Measurements from ENCODE around the gene TNFAIP1. TPM values are rescaled to one million over a fixed set of nuclear protein-coding genes. Genes with fewer than 3 reads are reported as not detected.

TNFAIP1 gene
- total RNA-seq, 1 donor from 2014 or later, result 69.3 TPM

DNA sequence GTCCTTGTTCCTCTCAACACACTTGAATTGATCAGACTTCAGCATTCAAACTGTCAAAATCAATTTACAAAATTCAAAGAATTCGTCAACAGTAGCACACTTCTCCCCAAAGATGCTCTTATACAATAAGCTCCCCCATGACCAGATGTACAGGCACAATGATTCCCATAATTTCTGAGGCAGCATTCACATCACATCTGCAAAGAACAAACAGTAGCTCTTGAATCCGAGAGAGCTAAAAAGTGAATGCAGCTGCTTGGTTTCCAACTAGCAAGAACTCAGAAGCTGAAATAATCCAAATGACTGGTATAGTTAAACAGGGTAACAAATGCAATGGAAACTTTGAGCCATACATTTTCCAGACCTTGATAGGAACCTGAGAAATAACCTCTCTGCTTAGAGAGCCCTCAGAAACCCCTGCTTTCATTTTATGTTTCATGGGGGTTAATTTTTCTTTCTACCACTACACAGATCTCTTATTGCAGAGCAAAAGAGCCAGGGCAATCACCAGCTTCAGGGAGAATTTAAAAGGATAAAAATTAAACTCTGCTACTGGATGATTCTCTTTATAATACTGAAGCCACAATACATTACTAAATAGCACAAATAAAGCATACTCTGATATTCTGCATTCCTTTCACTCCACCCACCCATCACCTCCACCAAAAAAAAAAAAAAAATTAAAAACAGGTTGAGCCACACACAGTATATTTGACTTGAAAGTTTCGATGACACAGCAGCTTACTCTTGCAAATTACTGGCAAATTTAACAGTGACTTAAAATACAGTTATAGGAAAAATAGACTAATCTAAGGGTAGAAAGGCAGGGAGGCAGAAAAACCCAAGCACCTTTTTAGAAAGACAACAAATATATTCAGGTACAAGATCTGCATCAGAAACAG lies 39.6 kb upstream of the TNFAIP1 start:
- no peak for DNase-seq (ENCODE audit: low read depth)
- H3K4me3 ChIP-seq (ENCODE audit: low read depth, low read length), result no peak overlapping the region
- TF ChIP-seq, protein P1, sequence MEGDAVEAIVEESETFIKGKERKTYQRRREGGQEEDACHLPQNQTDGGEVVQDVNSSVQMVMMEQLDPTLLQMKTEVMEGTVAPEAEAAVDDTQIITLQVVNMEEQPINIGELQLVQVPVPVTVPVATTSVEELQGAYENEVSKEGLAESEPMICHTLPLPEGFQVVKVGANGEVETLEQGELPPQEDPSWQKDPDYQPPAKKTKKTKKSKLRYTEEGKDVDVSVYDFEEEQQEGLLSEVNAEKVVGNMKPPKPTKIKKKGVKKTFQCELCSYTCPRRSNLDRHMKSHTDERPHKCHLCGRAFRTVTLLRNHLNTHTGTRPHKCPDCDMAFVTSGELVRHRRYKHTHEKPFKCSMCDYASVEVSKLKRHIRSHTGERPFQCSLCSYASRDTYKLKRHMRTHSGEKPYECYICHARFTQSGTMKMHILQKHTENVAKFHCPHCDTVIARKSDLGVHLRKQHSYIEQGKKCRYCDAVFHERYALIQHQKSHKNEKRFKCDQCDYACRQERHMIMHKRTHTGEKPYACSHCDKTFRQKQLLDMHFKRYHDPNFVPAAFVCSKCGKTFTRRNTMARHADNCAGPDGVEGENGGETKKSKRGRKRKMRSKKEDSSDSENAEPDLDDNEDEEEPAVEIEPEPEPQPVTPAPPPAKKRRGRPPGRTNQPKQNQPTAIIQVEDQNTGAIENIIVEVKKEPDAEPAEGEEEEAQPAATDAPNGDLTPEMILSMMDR (conservative IDR thresholded peaks at IDR 0.05; ENCODE audit: low read depth, low read length), result no peak

- TF ChIP-seq, protein P1 (conservative IDR thresholded peaks at IDR 0.05; ENCODE audit: low read depth, low read length), result no peak
- no peak overlapping the region for H3K4me3 ChIP-seq (ENCODE audit: low read depth, low read length)
Observed at GRCh38 chr17:28298449-28298848, 37.1 kb upstream of the TNFAIP1 start.

GRCh38 chr17:28306954-28307401 lies 28.6 kb upstream of the TNFAIP1 start:
- H3K4me3 ChIP-seq (ENCODE audit: low read depth, low read length), result no peak overlapping the region
- no peak for DNase-seq (ENCODE audit: low read depth)
- TF ChIP-seq, protein P1 (conservative IDR thresholded peaks at IDR 0.05; ENCODE audit: low read depth, low read length), result no peak

More at GRCh38 chr17:28298449-28298848, 37.1 kb upstream of the TNFAIP1 start:
- DNase-seq (ENCODE audit: low read depth), result no peak

GRCh38 chr17:28313841-28314240 lies 21.7 kb upstream of the TNFAIP1 start:
- DNase-seq (ENCODE audit: low read depth), result no peak
- no peak overlapping the region for H3K4me3 ChIP-seq (ENCODE audit: low read depth, low read length)

GRCh38 chr17:28315846-28316705 lies 19.5 kb upstream of the TNFAIP1 start:
- TF ChIP-seq, protein P1 (conservative IDR thresholded peaks at IDR 0.05; ENCODE audit: low read depth, low read length), result no peak

More at GRCh38 chr17:28313841-28314240, 21.7 kb upstream of the TNFAIP1 start:
- TF ChIP-seq, protein P1 (conservative IDR thresholded peaks at IDR 0.05; ENCODE audit: low read depth, low read length), result no peak

GRCh38 chr17:28317099-28317965 lies 18.2 kb upstream of the TNFAIP1 start:
- TF ChIP-seq, protein P1 (conservative IDR thresholded peaks at IDR 0.05; ENCODE audit: low read depth, low read length), result no peak
- no peak for DNase-seq (ENCODE audit: low read depth)
- H3K4me3 ChIP-seq (ENCODE audit: low read depth, low read length), result no peak overlapping the region

More at GRCh38 chr17:28315846-28316705, 19.5 kb upstream of the TNFAIP1 start:
- H3K4me3 ChIP-seq (ENCODE audit: low read depth, low read length), result no peak overlapping the region
- DNase-seq (ENCODE audit: low read depth), result no peak

Measured in epithelial cell of proximal tubule (primary cell).